Heart left ventricle (tissue), 13 donors: ENCODE data around the gene WNT3A.

Experiments
- POLR2A ChIP-seq, 2 donors: fragments of 450-650 bp; IDR thresholded peaks; one replicate each; pipeline ENCODE4 v1.6.1; 2017; ENCODE audit warnings: antibody characterized with exemption in 2 of 2, mild to moderate bottlenecking in 2 of 2, moderate library complexity in 2 of 2
- TF ChIP-seq, protein P1 (sequence below), 12 donors: fragments of 200-600 bp; sonication (generic) in 4 of 12; IDR thresholded peaks; one replicate each; pipeline versions ENCODE4 v1.5.0 to v1.8.0; 2018 to 2022; ENCODE audit warnings: antibody characterized with exemption in 12 of 12, mild to moderate bottlenecking in 5 of 12
- donor health status: ischemic (EF 13 %, LVEDD 7.1; RV severe dilation, severe dysfunction).
- donor health status: DM: no; HTN: yes; CAD: no.
- donor health status: DM: no; HTN: no; CAD: no.
- donor health status: ischemic (EF 25% LVEDD 6.9; RV normal size, moderate dysfunction).
- donor health status: ischemic (EF 25% LVEDD 5.7; RV mildly dilated, moderate dysfunction).
- donor health status: ischemic (EF 35%, LVEDD 5.7; RV mildly dilated, moderate dysfunction).
- donor health status: nonischemic (EF 11% LVEDD 7.7; RV severe dilation, severe dysfunction).
- donor health status: DM: yes; HTN: yes; CAD: no.
- donor health status: PGD.
- donor health status: ischemic (EF 29% LVEDD 5.4; RV normal size, mild dysfunction).
- donor health status: nonischemic (EF 23%, LVEDD 6.1; RV moderate dilation, normal function).

DNA sequence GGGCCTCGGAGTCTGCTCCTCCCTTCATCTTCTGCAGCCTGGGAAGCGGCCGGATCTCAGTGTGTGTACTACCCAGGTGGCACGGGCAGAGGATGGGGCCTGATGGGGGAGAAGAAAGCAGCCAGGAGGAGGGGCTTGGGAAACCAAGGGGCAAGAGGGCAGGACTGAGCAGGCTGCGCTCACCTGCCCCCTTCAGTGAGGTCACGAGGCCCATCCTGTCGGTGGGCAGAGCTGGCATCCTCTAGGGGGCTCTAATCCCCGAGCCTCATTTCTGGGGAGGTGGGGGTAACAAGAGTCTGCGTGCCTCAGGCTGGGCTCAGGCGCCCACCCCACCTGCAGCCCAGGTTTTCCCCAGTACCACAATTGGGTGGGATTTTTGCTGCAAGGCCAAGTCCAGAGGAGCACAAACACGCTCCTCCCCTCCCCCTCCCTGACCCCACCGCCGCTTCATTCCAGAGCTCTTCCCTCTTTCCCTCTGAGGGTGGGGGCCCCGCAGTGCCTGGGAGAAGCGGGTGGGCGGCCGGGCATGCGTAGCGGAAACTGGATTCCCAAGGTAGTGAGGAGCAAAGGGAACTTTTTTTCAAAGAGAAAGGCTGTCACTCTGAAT is 1.8 kb upstream of the WNT3A start:
- TF ChIP-seq, protein P1, sequence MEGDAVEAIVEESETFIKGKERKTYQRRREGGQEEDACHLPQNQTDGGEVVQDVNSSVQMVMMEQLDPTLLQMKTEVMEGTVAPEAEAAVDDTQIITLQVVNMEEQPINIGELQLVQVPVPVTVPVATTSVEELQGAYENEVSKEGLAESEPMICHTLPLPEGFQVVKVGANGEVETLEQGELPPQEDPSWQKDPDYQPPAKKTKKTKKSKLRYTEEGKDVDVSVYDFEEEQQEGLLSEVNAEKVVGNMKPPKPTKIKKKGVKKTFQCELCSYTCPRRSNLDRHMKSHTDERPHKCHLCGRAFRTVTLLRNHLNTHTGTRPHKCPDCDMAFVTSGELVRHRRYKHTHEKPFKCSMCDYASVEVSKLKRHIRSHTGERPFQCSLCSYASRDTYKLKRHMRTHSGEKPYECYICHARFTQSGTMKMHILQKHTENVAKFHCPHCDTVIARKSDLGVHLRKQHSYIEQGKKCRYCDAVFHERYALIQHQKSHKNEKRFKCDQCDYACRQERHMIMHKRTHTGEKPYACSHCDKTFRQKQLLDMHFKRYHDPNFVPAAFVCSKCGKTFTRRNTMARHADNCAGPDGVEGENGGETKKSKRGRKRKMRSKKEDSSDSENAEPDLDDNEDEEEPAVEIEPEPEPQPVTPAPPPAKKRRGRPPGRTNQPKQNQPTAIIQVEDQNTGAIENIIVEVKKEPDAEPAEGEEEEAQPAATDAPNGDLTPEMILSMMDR (IDR thresholded peaks at IDR 0.05), result no peak
- TF ChIP-seq POLR2A (IDR thresholded peaks at IDR 0.05), result no peak
